Measurements from ENCODE around the gene UBN1. TPM values are rescaled to one million over a fixed set of nuclear protein-coding genes. Genes with fewer than 3 reads are reported as not detected.

UBN1 gene
- total RNA-seq, 1 experiment from 2014 or later = 21.4 TPM

DNA sequence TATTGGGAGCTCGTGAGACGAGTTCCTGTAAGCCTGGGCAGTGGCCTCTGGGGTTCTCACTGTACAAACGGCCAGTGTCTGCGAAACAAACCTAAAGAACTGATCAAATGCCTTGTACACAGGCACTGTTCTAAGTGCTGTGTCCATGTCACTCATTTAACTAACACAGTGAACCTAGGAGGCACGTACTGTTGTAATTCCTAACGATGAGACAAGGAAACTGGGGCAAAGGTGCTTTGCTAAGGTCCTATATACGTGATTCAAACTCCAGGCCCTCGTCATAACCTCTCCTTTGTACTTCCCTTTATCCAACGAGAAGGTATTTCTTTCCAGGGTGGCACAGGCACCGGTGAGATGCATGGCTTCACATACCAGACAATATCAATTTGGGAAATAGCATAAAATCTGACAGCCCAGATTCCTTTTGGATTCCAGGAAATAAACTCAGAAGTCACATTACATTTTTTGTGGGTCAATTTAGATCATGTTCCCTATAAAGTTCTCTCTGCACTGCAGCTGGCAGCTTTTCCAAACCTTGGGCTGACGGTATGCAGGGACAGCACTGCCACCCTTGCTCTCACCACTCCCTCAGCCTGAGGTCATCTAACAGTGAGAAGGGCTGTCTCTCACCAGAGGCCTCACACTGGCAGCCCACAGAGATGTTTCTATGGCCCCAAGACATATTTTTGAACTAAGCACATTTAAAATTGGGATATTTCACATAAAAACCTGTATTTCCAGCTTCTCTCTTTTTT lies 18.5 kb upstream of the UBN1 start:
- Histone ChIP-seq H3K4me1 (ENCODE audit: insufficient read depth, low read length) (no peaks in the 10 kb centered on the region), H3K9me2 (replicated peaks; ENCODE audit: low read length) (no peaks in the 10 kb centered on the region), H3K79me2 (ENCODE audit: low read length) (no peaks in the 10 kb centered on the region), H3K4me2 (ENCODE audit: low read length) (no peak overlapping the region), H2AFZ (ENCODE audit: low read length) (no peak overlapping the region), H3K4me3 (ENCODE audit: low read length) (no peak overlapping the region), H3F3A (ENCODE audit: low read length, unreplicated experiment) (no peaks in the 10 kb centered on the region), H3K36me3 (ENCODE audit: low read depth, low read length) (peaks cover 23% of the 10 kb centered on the region; the same call in 1 of the 2 replicates), H3K27ac (ENCODE audit: low read length) (no peak overlapping the region), H3K27me3 (ENCODE audit: low read length) (no peaks in the 10 kb centered on the region), H3K9me3 (ENCODE audit: low read length) (no peaks in the 10 kb centered on the region), H4K20me1 (ENCODE audit: low read length) (no peaks in the 10 kb centered on the region), H3K9ac (ENCODE audit: low read length) (no peak overlapping the region)
- intact Hi-C loops (cut with micrococcal nuclease) = no loop called here
- DNase-seq = no peak
- POLR2A ChIA-PET (ENCODE audit: unreplicated experiment) = no interaction called here
- ATAC-seq = no peak
- no TSS peak for BruUV-seq (replicated peaks)
- TF ChIP-seq EZH2phosphoT487 (IDR thresholded peaks at IDR 0.05; ENCODE audit: borderline replicate concordance, low read length) = no peak
- TF ChIP-seq EZH2 (IDR thresholded peaks at IDR 0.05; ENCODE audit: low read length, unreplicated experiment) = no peak
- TF ChIP-seq, protein P1, sequence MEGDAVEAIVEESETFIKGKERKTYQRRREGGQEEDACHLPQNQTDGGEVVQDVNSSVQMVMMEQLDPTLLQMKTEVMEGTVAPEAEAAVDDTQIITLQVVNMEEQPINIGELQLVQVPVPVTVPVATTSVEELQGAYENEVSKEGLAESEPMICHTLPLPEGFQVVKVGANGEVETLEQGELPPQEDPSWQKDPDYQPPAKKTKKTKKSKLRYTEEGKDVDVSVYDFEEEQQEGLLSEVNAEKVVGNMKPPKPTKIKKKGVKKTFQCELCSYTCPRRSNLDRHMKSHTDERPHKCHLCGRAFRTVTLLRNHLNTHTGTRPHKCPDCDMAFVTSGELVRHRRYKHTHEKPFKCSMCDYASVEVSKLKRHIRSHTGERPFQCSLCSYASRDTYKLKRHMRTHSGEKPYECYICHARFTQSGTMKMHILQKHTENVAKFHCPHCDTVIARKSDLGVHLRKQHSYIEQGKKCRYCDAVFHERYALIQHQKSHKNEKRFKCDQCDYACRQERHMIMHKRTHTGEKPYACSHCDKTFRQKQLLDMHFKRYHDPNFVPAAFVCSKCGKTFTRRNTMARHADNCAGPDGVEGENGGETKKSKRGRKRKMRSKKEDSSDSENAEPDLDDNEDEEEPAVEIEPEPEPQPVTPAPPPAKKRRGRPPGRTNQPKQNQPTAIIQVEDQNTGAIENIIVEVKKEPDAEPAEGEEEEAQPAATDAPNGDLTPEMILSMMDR (conservative IDR thresholded peaks at IDR 0.05; ENCODE audit: low read depth, low read length) = no peak
- CTCF ChIA-PET = no interaction called here

DNA sequence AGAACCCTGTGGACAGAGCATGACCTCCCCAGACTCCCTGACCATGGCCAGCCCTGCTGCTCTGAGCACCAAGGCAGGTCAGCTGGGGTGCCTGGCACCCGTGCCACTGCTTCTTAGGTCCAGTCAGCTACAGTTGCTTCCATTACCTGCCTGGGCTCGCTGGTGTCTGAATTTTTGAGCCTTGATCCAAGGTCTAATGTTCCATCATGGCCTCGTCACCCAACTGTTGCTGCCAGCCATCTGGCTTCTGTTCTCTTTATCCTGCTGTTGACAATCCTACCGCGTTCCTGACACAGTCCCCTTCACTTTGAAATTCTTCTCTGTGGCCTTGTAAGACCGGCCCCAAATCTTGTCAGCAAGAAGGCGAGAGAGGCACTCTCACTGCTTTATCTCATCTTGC lies 16.9 kb upstream of the UBN1 start:
- TF ChIP-seq, protein P1 (conservative IDR thresholded peaks at IDR 0.05; ENCODE audit: low read depth, low read length) = no peak
- TF ChIP-seq EZH2 (IDR thresholded peaks at IDR 0.05; ENCODE audit: low read length, unreplicated experiment) (no peak), EZH2phosphoT487 (IDR thresholded peaks at IDR 0.05; ENCODE audit: borderline replicate concordance, low read length) (no peak)
- H3F3A ChIP-seq (ENCODE audit: low read length, unreplicated experiment) = no peaks in the 10 kb centered on the region
- H3K9me2 ChIP-seq (replicated peaks; ENCODE audit: low read length) = no peaks in the 10 kb centered on the region
- H2AFZ ChIP-seq (ENCODE audit: low read length) = no peak overlapping the region
- intact Hi-C loops (cut with micrococcal nuclease) = no loop called here
- ATAC-seq (no peak), DNase-seq (no peak)
- ChIA-PET POLR2A (ENCODE audit: unreplicated experiment) (no interaction called here), CTCF (no interaction called here)
- no peaks in the 10 kb centered on the region for H3K27me3 ChIP-seq (ENCODE audit: low read length)
- H3K4me1 ChIP-seq (ENCODE audit: insufficient read depth, low read length) = no peaks in the 10 kb centered on the region
- no peak overlapping the region for H3K9ac ChIP-seq (ENCODE audit: low read length)
- no peak overlapping the region for H3K4me2 ChIP-seq (ENCODE audit: low read length)
- no peaks in the 10 kb centered on the region for H4K20me1 ChIP-seq (ENCODE audit: low read length)
- BruUV-seq (replicated peaks) = no TSS peak
- peaks cover 22% of the 10 kb centered on the region; the same call in 1 of the 2 replicates for H3K36me3 ChIP-seq (ENCODE audit: low read depth, low read length)
- H3K79me2 ChIP-seq (ENCODE audit: low read length) = 0 out of 2 replicates have a peak, but pooled peaks cover 9% of the 10 kb centered on the region
- H3K27ac ChIP-seq (ENCODE audit: low read length) = no peak overlapping the region
- H3K9me3 ChIP-seq (ENCODE audit: low read length) = no peaks in the 10 kb centered on the region
- H3K4me3 ChIP-seq (ENCODE audit: low read length) = no peak overlapping the region

DNA sequence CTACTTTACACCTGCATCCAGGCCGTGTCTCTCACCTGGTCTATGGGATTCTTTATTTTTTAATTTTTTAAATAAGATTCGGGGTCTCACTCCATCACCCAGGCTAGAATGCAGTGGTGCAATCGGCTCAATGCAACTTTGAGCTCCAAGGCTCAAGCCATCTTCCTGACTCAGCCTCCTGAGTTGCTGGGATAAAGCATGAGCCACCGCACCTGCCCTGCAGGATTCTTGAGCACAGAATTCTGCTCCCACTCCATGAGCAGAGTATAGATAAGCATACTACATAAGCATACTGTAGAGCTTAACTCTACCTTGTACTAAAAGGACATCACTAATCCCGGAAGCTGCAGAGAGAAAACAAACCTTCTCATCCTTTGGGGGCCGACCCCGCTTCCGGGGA lies 15.7 kb upstream of the UBN1 start:
- Histone ChIP-seq H3K4me3 (ENCODE audit: low read length) (no peak overlapping the region), H3K9ac (ENCODE audit: low read length) (no peak overlapping the region), H3K9me2 (replicated peaks; ENCODE audit: low read length) (no peaks in the 10 kb centered on the region), H3K9me3 (ENCODE audit: low read length) (no peaks in the 10 kb centered on the region), H4K20me1 (ENCODE audit: low read length) (no peaks in the 10 kb centered on the region), H3K4me2 (ENCODE audit: low read length) (no peak overlapping the region), H3F3A (ENCODE audit: low read length, unreplicated experiment) (no peaks in the 10 kb centered on the region), H3K27me3 (ENCODE audit: low read length) (no peaks in the 10 kb centered on the region), H2AFZ (ENCODE audit: low read length) (no peak overlapping the region), H3K36me3 (ENCODE audit: low read depth, low read length) (peaks cover 17% of the 10 kb centered on the region; the same call in 1 of the 2 replicates), H3K27ac (ENCODE audit: low read length) (no peak overlapping the region), H3K4me1 (ENCODE audit: insufficient read depth, low read length) (no peaks in the 10 kb centered on the region), H3K79me2 (ENCODE audit: low read length) (0 out of 2 replicates have a peak, but pooled peaks cover 9% of the 10 kb centered on the region)
- intact Hi-C loops (cut with micrococcal nuclease) = no loop called here
- BruUV-seq (replicated peaks) = no TSS peak
- ChIA-PET POLR2A (ENCODE audit: unreplicated experiment) (no interaction called here), CTCF (no interaction called here)
- ATAC-seq = no peak
- TF ChIP-seq EZH2phosphoT487 (IDR thresholded peaks at IDR 0.05; ENCODE audit: borderline replicate concordance, low read length) (no peak), EZH2 (IDR thresholded peaks at IDR 0.05; ENCODE audit: low read length, unreplicated experiment) (no peak)
- TF ChIP-seq, protein P1 (conservative IDR thresholded peaks at IDR 0.05; ENCODE audit: low read depth, low read length) = no peak
- no peak for DNase-seq

All from PC-3 (cell line).